ENCODE data around the gene ADCY9. TPM values are rescaled to one million over a fixed set of nuclear protein-coding genes. Genes with fewer than 3 reads are reported as not detected.
"Not testable (repeated sequence)": the region's sequence is repeated elsewhere in the genome, so short reads cannot be mapped to it uniquely, and the experiment has no call there.

Gene ADCY9
- total RNA-seq, 1 experiment from 2014 or later, result 14.2 TPM

DNA sequence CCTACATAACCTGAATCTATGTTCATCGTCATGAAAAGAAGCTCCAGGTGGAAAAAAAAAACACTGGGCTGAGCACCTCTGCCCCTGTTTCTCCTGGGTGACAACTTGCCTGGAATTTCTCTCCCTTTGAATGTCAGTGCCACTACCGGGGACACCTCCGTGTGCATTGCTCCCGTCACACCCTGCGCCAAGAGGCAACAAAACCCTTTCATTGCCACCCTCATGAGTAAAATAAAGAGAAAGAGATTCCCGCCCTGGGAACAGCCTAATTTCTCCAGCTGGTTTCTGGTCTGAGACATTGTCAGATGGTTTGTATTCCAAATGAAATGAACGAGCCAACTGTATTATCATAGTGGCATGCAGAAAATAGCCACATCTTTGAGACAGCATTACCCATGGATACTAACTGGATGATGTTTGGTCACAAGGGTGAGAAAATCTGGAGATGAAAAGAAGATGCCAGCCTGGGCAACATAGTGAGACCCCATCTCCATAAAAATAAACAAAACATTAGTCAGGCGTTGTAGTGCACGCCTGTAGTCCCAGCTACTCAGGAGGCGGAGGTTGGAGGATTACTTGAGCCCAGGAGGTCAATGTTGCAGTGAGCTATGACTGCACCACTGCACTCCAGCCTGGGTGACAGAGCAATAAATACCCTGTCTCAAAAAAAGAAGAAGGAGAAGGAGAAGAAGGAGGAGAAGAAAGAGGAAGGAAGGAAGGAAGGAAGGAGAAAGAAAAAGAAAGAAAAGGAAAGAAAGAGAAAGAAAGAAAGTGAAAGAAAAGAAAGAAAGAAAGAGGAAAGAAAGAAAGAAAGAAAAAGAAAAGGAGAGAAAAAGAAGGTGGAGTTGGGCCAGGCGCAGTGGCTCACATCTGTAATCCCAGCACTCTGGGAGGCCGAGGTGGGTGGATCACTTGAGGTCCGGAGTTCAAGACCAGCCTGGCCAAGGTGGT is 42.2 kb upstream of the ADCY9 start:
- no peaks in the 10 kb centered on the region for H3K27me3 Mint-ChIP-seq (ENCODE audit: insufficient read depth, unreplicated experiment)
- no peaks in the 10 kb centered on the region for H3K36me3 Mint-ChIP-seq (ENCODE audit: insufficient read depth, unreplicated experiment)
- H3K27ac Mint-ChIP-seq (ENCODE audit: low read depth, unreplicated experiment), result no peak overlapping the region
- intact Hi-C loops (cut with micrococcal nuclease), result no loop called here
- H3K4me1 Mint-ChIP-seq (ENCODE audit: insufficient read depth, unreplicated experiment), result no peaks in the 10 kb centered on the region
- DNase-seq (ENCODE audit: unreplicated experiment), result no peak
- TF ChIP-seq, protein P1, sequence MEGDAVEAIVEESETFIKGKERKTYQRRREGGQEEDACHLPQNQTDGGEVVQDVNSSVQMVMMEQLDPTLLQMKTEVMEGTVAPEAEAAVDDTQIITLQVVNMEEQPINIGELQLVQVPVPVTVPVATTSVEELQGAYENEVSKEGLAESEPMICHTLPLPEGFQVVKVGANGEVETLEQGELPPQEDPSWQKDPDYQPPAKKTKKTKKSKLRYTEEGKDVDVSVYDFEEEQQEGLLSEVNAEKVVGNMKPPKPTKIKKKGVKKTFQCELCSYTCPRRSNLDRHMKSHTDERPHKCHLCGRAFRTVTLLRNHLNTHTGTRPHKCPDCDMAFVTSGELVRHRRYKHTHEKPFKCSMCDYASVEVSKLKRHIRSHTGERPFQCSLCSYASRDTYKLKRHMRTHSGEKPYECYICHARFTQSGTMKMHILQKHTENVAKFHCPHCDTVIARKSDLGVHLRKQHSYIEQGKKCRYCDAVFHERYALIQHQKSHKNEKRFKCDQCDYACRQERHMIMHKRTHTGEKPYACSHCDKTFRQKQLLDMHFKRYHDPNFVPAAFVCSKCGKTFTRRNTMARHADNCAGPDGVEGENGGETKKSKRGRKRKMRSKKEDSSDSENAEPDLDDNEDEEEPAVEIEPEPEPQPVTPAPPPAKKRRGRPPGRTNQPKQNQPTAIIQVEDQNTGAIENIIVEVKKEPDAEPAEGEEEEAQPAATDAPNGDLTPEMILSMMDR (IDR thresholded peaks at IDR 0.05; ENCODE audit: unreplicated experiment), result no peak
- CTCF ChIA-PET, result interaction anchor here (0.7 to 0.9 kb wide), 2 partner anchors 18 to 220 kb away, joined by 4 read pairs; no protein-coding TSS in a partner anchor
- no peaks in the 10 kb centered on the region for H3K9me3 Mint-ChIP-seq (ENCODE audit: unreplicated experiment)
- POLR2A ChIA-PET, result interaction anchor here (0.6 to 0.7 kb wide), 2 partner anchors 25 to 141 kb away, joined by 3 read pairs; no protein-coding TSS in a partner anchor
- H3K4me3 Mint-ChIP-seq (ENCODE audit: unreplicated experiment), result no peak overlapping the region
- no TSS peak for BruUV-seq (replicated peaks)

DNA sequence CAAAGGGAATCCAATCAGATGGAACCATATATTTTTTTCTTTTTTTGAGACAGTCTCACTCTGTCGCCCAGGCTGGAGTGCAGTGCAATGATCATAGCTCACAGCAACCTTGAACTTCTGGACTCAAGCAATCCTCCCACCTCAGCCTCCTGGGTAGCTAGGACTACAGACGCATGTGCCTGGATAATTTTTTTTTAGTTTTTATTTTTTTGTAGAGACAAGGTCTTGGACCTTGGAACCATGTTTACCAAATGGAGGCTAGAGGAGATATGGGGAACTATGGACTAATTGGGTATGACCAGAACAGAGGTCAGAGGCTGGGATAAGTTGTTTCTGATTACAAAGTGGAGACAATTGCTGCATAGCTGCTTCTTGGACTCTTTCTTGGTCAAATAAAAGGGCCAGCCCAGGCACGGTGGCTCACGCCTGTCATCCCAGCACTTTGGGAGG is 41.2 kb upstream of the ADCY9 start:
- Mint-ChIP-seq H3K36me3 (ENCODE audit: insufficient read depth, unreplicated experiment) (no peaks in the 10 kb centered on the region), H3K27me3 (ENCODE audit: insufficient read depth, unreplicated experiment) (no peaks in the 10 kb centered on the region), H3K4me1 (ENCODE audit: insufficient read depth, unreplicated experiment) (no peaks in the 10 kb centered on the region), H3K4me3 (ENCODE audit: unreplicated experiment) (no peak overlapping the region), H3K27ac (ENCODE audit: low read depth, unreplicated experiment) (no peak overlapping the region), H3K9me3 (ENCODE audit: unreplicated experiment) (no peaks in the 10 kb centered on the region)
- CTCF ChIA-PET, result interaction anchor here (0.7 to 0.9 kb wide), 2 partner anchors 32 to 96 kb away, joined by 3 to 4 read pairs; no protein-coding TSS in a partner anchor
- intact Hi-C loops (cut with micrococcal nuclease), result no loop called here
- no TSS peak for BruUV-seq (replicated peaks)
- no peak for DNase-seq (ENCODE audit: unreplicated experiment)
- TF ChIP-seq, protein P1 (IDR thresholded peaks at IDR 0.05; ENCODE audit: unreplicated experiment), result no peak
- POLR2A ChIA-PET, result no interaction called here

DNA sequence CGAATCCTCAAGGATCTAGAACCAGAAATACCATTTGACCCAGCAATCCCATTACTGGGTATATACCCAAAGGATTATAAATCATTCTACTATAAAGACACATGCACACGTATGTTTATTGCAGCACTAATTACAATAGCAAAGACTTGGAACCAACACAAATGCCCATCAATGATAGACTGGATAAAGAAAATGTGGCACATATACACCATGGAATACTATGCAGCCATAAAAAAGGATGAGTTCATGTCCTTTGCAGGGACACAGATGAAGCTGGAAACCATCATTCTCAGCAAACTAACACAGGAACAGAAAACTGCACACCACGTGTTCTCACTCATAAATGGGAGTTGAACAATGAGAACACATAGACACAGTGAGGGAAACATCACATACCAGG is 40.3 kb upstream of the ADCY9 start:
- H3K27ac Mint-ChIP-seq (ENCODE audit: low read depth, unreplicated experiment); H3K4me1 Mint-ChIP-seq (ENCODE audit: insufficient read depth, unreplicated experiment); POLR2A ChIA-PET; BruUV-seq (replicated peaks); H3K9me3 Mint-ChIP-seq (ENCODE audit: unreplicated experiment); H3K36me3 Mint-ChIP-seq (ENCODE audit: insufficient read depth, unreplicated experiment); intact Hi-C loops (cut with micrococcal nuclease); DNase-seq (ENCODE audit: unreplicated experiment); H3K4me3 Mint-ChIP-seq (ENCODE audit: unreplicated experiment); H3K27me3 Mint-ChIP-seq (ENCODE audit: insufficient read depth, unreplicated experiment): not testable (repeated sequence)
- CTCF ChIA-PET, result interaction anchor here (0.7 kb wide), 2 partner anchors 31 to 70 kb away, joined by 3 read pairs; no protein-coding TSS in a partner anchor

- H3K36me3 Mint-ChIP-seq (ENCODE audit: insufficient read depth, unreplicated experiment); H3K27ac Mint-ChIP-seq (ENCODE audit: low read depth, unreplicated experiment); H3K27me3 Mint-ChIP-seq (ENCODE audit: insufficient read depth, unreplicated experiment); BruUV-seq (replicated peaks); intact Hi-C loops (cut with micrococcal nuclease); CTCF ChIA-PET; H3K4me3 Mint-ChIP-seq (ENCODE audit: unreplicated experiment); H3K4me1 Mint-ChIP-seq (ENCODE audit: insufficient read depth, unreplicated experiment); H3K9me3 Mint-ChIP-seq (ENCODE audit: unreplicated experiment); POLR2A ChIA-PET; DNase-seq (ENCODE audit: unreplicated experiment): not testable (repeated sequence)
Observed at GRCh38 chr16:4153364-4153763, 37.1 kb upstream of the ADCY9 start.

DNA sequence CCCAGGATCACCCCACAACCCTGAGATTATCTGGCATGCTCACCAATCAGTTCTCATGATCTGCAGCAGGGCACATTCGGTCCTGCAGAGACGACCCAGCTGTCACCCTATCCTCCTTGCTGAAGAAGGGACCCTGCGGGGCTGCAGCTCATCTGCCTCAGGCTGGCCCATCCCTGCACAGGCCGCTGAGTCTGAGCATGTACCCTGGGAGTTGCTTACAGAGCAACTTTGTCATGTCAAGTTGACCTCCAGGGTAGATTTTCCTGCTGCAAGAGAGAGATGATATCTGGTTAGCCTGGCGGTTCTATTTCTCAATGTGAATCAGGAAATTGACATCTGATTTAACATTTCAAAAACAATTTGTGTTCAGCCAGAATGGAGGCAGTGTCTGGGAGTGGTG is 36.0 kb upstream of the ADCY9 start:
- Mint-ChIP-seq H3K27me3 (ENCODE audit: insufficient read depth, unreplicated experiment) (no peaks in the 10 kb centered on the region), H3K4me1 (ENCODE audit: insufficient read depth, unreplicated experiment) (no peaks in the 10 kb centered on the region)
- POLR2A ChIA-PET, result interaction anchor here (0.7 to 1.1 kb wide), 2 partner anchors 17 to 65 kb away, joined by 3 read pairs; no protein-coding TSS in a partner anchor

More for the DNA sequence above, 36.0 kb upstream of the ADCY9 start:
- intact Hi-C loops (cut with micrococcal nuclease), result no loop called here
- Mint-ChIP-seq H3K4me3 (ENCODE audit: unreplicated experiment) (no peak overlapping the region), H3K36me3 (ENCODE audit: insufficient read depth, unreplicated experiment) (no peaks in the 10 kb centered on the region), H3K9me3 (ENCODE audit: unreplicated experiment) (no peaks in the 10 kb centered on the region), H3K27ac (ENCODE audit: low read depth, unreplicated experiment) (no peak overlapping the region)
- DNase-seq (ENCODE audit: unreplicated experiment), result no peak
- CTCF ChIA-PET, result interaction anchor here (0.6 kb wide), 1 partner anchor 291 kb away, joined by 4 read pairs; no protein-coding TSS in a partner anchor
- BruUV-seq (replicated peaks), result no TSS peak
- TF ChIP-seq, protein P1 (IDR thresholded peaks at IDR 0.05; ENCODE audit: unreplicated experiment), result no peak

Data from MCF 10A (cell line).